ENCODE measurements around the gene GALK1.
"Not testable (repeated sequence)": the region's sequence is repeated elsewhere in the genome, so short reads cannot be mapped to it uniquely, and the experiment has no call there.

GALK1 gene

DNA sequence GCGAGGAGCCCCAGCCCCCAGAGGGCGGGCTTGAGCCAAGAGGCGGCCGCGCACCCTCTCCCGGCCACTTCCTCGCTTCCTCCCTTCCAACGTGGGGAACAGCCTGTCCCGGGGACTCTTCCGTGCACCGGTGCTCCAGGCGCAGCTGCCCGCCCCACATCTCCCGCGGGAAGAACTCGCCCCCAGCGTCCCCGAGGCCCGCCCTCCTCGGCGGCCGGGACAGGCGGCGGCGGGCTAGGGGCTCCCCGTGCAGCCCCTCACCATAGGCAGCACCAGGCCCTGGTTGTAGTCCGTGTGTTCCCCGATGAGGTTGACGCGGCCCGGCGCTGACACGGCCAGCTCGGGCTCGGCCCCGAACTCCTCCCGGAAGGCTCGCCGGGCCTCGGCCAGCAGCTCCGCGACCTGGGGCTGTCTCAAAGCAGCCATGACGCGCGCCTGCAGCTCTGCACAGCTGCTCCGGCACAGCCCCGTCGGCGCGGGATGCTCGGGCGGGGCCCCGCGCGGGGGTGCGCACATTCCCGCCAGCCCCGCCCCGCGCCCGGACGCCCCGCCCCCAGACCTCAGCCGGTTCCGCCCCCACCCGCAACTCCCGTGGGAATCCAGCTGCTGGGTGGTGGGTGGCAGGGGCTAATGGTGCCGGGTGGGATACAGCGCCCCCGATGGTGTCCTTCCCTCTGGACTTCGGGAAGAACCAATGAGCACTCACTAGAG lies at the start of gene GALK1:
TSS of gene GALK1 (minus strand) at position 482 of the 711 bp plus-strand sequence. CDS start at position 426, 56 bp downstream.
- in situ Hi-C loops (cut with HindIII; ENCODE audit: low pct_unique_long_range_greater_than_20kb, low sequenced_read_pairs) = no loop called here
- no peak for TF ChIP-seq JUND (IDR thresholded peaks at IDR 0.05; ENCODE audit: low read depth)
- peak; percentile 82 to 87 for DNase-seq (ENCODE audit: low read depth in 1 of 2, low spot score in 1 of 2)

GRCh38 chr17:75814021-75814395 lies 49.0 kb upstream of the GALK1 start:
- in situ Hi-C loops (cut with HindIII; ENCODE audit: low pct_unique_long_range_greater_than_20kb, low sequenced_read_pairs) = no loop called here
- no peak for DNase-seq (ENCODE audit: low read depth in 1 of 2, low spot score in 1 of 2)
- no peak for TF ChIP-seq JUND (IDR thresholded peaks at IDR 0.05; ENCODE audit: low read depth)

DNA sequence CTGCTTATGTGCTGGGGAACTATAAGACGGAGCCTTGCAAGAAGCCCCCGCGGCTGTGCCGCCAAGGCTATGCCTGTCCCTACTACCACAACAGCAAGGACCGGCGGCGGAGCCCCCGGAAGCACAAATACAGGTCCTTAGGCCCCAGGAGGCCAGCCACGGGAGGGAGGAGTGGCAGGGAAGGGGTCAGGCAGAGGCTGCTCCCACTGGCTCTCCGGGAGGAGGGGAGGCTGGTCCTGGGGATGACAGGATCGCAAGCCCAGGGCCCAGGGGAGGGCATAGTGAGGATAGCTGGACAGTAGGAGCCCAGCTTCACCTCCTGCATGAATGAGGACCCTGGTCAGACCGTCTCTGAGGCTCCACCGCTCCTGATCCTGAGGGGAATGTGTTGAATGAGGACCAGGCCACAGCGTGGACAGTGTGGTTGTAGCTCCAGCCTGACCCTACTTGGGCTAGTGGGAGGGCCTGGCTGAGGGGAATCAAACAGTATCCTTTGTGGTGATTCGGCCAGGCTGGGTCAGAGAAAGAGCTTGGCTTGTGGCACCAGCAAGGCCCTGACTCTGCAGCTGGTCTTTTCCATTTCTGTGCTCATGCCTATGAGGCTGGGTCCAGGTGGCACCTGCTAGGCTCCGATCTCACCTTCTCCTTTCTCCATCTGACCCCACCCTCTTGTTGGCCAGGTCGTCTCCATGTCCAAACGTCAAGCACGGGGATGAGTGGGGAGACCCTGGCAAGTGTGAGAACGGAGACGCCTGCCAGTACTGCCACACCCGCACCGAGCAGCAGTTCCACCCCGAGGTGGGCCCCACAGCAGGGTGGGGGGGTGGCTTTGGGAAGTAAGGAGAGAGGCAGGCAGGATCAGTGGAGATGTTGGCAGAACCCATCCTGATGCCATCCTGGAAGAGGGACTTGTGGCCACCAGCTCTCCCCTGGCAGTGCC lies 48.4 kb upstream of the GALK1 start:
- DNase-seq (ENCODE audit: low read depth in 1 of 2, low spot score in 1 of 2) = no peak
- in situ Hi-C loops (cut with HindIII; ENCODE audit: low pct_unique_long_range_greater_than_20kb, low sequenced_read_pairs) = no loop called here
- no peak for TF ChIP-seq JUND (IDR thresholded peaks at IDR 0.05; ENCODE audit: low read depth)

GRCh38 chr17:75812096-75813013 lies 47.4 kb upstream of the GALK1 start:
- DNase-seq (ENCODE audit: low read depth in 1 of 2, low spot score in 1 of 2) = no peak
- no peak for TF ChIP-seq JUND (IDR thresholded peaks at IDR 0.05; ENCODE audit: low read depth)
- in situ Hi-C loops (cut with HindIII; ENCODE audit: low pct_unique_long_range_greater_than_20kb, low sequenced_read_pairs) = no loop called here

DNA sequence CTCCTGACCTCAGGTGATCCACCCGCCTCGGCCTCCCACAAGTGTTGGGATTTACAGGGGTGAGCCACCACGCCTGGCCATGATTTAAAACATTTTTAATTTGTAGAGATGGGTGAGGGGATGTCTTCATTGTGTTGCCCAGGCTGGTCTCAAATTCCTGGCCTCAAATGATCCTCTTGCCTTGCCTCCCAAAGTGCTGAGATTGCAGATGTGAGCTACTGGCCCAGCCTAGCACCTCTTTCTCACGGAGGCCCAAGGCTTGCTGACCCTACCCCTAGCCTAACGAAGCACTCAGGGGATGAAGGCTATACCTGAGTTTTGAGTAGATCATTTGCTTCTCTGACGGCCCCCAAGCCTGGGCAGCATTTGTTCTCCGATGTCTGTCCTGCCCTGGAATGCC lies 46.2 kb upstream of the GALK1 start:
- no peak for TF ChIP-seq JUND (IDR thresholded peaks at IDR 0.05; ENCODE audit: low read depth)
- in situ Hi-C loops (cut with HindIII; ENCODE audit: low pct_unique_long_range_greater_than_20kb, low sequenced_read_pairs) = no loop called here
- DNase-seq (ENCODE audit: low read depth in 1 of 2, low spot score in 1 of 2) = no peak

DNA sequence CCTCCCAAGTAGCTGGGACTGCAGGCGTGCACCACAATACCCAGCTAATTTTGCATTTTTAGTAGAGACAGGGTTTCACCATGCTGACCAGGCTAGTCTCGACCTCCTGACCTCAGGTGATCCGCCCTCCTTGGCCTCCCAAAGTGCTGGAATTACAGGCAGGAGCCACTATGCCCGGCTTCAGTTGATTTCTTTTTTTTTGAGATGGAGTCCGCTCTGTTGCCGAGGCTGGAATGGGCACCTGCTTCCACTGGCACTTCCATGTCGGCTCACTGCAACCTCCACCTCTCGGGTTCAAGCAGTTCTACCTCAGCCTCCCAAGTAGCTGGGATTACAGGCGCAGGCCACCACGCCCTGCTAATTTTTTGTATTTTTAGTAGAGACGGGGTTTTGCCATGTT lies 45.8 kb upstream of the GALK1 start:
- DNase-seq (ENCODE audit: low read depth in 1 of 2, low spot score in 1 of 2); in situ Hi-C loops (cut with HindIII; ENCODE audit: low pct_unique_long_range_greater_than_20kb, low sequenced_read_pairs): not testable (repeated sequence)

GRCh38 chr17:75810216-75810615 lies 45.2 kb upstream of the GALK1 start:
- in situ Hi-C loops (cut with HindIII; ENCODE audit: low pct_unique_long_range_greater_than_20kb, low sequenced_read_pairs) = no loop called here
- peak in 1 of 2 experiments; percentile 55 for DNase-seq (ENCODE audit: low read depth in 1 of 2, low spot score in 1 of 2)
- no peak for TF ChIP-seq JUND (IDR thresholded peaks at IDR 0.05; ENCODE audit: low read depth)

GRCh38 chr17:75809631-75810111 lies 44.7 kb upstream of the GALK1 start:
- TF ChIP-seq JUND (IDR thresholded peaks at IDR 0.05; ENCODE audit: low read depth) = no peak
- in situ Hi-C loops (cut with HindIII; ENCODE audit: low pct_unique_long_range_greater_than_20kb, low sequenced_read_pairs) = no loop called here
- no peak for DNase-seq (ENCODE audit: low read depth in 1 of 2, low spot score in 1 of 2)

- no peak for TF ChIP-seq JUND (IDR thresholded peaks at IDR 0.05; ENCODE audit: low read depth)
- in situ Hi-C loops (cut with HindIII; ENCODE audit: low pct_unique_long_range_greater_than_20kb, low sequenced_read_pairs) = no loop called here
- DNase-seq (ENCODE audit: low read depth in 1 of 2, low spot score in 1 of 2) = no peak
These were observed 44.1 kb upstream of the GALK1 start for GRCh38 chr17:75808905-75809621.

- in situ Hi-C loops (cut with HindIII; ENCODE audit: low pct_unique_long_range_greater_than_20kb, low sequenced_read_pairs) = no loop called here
- TF ChIP-seq JUND (IDR thresholded peaks at IDR 0.05; ENCODE audit: low read depth) = no peak
- DNase-seq (ENCODE audit: low read depth in 1 of 2, low spot score in 1 of 2) = no peak
These were observed 43.5 kb upstream of the GALK1 start for GRCh38 chr17:75808549-75808904.

DNA sequence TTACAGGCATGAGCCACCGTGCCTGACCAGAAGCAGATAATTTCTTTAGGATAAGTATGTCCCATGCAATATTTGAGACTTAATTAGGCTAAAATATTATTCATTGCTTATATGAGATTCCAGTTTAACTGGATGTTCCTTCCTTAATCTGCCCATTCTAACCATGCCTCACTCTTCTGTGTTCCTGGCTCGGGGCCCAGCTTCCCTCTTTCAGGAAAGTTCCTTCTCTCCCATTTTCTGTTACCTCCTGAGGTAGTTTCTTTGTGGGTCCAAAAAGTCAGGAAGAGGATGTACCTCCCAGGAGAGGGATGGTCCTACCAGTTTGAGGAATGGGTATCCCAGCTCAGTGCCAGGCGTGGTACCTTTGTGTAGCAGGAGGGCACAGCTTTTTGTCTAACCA lies 42.9 kb upstream of the GALK1 start:
- no peak for TF ChIP-seq JUND (IDR thresholded peaks at IDR 0.05; ENCODE audit: low read depth)
- no peak for DNase-seq (ENCODE audit: low read depth in 1 of 2, low spot score in 1 of 2)
- in situ Hi-C loops (cut with HindIII; ENCODE audit: low pct_unique_long_range_greater_than_20kb, low sequenced_read_pairs) = no loop called here
